NCI-H446 treated with DMSO at 0.1 percent for 48 hours (cell line): Measurements from ENCODE around the gene NOSTRIN.

ENCODE experiments used
- DNase-seq: peaks from one replicate; lab custom pipeline; 2025; lab: John Stamatoyannopoulos, UW

Gene NOSTRIN

GRCh38 chr2:168889635-168890005 is 87.2 kb downstream of the NOSTRIN start:
- no peak for DNase-seq

DNA sequence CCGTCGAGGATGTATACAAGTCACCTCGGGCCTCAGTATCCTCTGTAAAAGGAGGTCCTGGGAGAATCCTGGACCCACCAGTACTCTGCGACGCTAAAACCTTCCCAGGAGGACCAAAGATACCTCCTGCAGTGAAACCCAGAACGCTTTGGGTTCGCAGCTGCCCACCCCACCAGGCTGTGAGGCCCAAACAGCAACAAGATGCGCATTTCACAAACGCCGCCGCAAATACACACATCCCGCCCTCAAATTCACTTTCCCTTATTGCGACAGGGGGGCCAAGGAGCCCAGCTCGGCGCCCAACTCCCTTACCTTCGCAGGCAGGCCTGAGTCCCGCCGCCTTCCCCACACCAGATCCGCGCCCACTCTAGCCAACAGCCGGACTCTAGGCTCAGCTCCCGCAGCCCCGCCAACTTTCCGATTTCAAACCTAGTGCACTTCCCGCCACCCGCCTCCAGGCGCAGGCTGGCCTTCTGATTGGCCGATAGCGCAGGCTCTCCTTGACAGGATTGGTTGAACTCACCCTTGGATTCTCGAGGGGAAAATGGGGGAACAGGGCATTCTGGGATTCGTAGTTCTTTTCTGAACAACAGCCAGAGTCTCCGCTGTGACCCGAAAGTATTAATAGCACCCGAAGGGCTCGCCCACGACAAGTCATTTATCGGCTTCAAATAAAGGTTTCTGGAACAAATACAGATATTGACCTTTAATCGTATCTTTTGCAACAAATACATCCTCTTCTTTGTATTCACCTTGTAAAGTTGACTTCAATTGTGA is 87.8 kb downstream of the NOSTRIN start, which contains the start of gene SPC25:
SPC25 (minus strand) TSS at position 425 of the 777 bp plus-strand sequence. CDS start 911 bp downstream, outside the sequence.
- peak; percentile 93 for DNase-seq

DNA sequence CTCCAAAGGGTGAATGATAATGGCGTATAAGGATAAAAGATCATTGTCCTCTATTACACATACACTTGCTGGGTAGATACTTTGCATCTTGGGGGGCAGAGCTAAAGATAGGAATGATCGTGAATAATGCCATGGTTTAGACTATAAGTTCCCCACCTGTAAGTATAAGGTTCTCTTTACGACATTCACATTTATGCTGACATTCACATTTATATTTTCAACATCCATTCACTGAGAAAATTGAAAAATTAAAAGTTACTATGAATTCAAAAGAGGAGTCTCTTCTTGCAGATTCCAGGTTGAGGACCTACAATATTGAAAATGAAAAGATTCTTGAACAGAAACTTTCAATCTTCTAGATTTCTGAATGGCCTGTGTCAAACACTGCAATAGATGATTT is 89.9 kb downstream of the NOSTRIN start:
- no peak for DNase-seq

GRCh38 chr2:168894101-168894500 is 91.7 kb downstream of the NOSTRIN start:
- DNase-seq, result no peak

- DNase-seq, result peak; percentile 21
These were observed 92.3 kb downstream of the NOSTRIN start for GRCh38 chr2:168894720-168895119.

DNA sequence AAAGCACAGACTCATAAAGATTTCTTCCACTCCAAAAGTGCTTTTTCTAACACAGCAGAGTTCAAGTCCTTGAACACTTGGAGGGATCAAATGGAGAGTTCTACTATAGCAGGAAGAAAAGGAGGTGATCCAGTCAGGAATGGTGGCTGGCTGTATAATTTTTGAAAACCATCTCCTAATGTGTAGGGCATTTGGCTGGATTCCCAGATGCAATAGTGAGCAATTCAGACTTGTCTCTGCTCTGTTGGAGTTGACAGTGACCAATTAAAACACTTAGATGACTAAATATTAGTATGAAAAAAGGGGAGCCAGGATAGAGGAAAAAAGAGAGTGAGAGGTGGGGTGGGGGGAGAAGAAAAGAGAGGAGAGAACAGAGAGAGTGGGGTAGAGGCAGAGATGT is 93.3 kb downstream of the NOSTRIN start:
- peak; percentile 71 for DNase-seq

DNA sequence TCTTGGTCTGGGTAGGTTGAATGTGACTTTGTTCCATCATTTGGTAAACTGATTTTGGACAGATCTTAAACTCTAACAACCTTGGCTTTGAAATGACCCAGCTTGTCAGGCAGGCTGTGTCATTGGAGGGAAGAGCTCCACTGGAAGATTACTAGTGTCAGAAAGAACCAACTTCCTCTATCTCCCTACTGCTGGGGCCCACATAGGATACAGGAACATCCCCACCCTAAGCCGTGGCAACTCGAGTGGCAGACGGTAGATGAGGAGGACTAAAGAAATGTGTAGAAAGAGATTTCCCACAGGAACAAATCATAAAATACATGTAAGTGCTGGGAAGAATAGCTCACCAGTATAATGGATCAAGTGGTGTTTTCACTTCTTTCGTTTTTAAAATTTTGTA is 94.3 kb downstream of the NOSTRIN start:
- DNase-seq, result no peak

GRCh38 chr2:168897449-168897848 is 95.0 kb downstream of the NOSTRIN start:
- DNase-seq, result no peak

GRCh38 chr2:168901003-168901402 is 98.6 kb downstream of the NOSTRIN start, which contains the start of gene G6PC2:
G6PC2 (plus strand) TSS chr2:168901291; CDS start chr2:168901332, 41 bp downstream.
- DNase-seq, result peak; percentile 47

DNA sequence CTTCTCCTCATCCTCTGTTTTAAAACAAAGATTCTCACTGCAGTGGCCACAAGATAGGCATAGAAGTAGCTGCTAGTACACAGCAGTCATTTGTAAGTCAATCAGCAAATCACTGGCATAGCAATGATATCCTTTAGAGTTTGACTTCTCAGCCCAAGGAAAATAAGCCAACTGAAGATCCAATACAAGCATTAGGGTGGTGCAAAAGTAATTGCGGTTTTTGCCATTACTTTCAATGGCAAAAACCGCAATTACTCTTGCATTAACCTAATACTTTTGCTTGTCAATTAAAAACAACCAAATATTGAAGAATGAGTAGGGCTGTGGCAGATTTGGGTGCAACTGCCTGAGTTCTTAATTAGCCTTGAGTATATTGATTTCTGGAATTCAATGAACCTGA is 101.5 kb downstream of the NOSTRIN start:
- no peak for DNase-seq

- no peak for DNase-seq
These were observed 101.9 kb downstream of the NOSTRIN start for GRCh38 chr2:168904358-168904757.

GRCh38 chr2:168907940-168908662 is 105.7 kb downstream of the NOSTRIN start:
- DNase-seq, result no peak

DNA sequence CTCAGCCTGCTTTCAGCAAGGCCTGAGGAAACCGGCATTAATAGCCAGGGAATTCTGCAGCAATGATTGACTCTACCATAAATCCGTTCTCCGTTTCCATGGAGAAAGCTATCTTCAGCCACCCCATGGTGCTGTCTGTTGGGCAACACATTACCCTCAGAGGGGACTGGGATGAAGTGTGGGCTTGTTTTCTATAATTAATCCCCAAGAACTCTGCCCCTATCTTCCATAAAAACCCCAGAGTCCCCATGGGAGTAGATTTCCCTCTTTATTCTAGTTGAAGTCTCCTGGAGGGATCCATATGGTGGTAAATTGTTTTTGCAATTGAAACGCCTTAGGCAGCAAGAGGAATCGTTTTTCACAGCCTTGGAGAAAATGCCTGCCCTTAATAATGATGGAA is 107.9 kb downstream of the NOSTRIN start:
- DNase-seq, result peak; percentile 48

GRCh38 chr2:168912466-168912865 is 110.0 kb downstream of the NOSTRIN start:
- DNase-seq, result peak; percentile 89

- DNase-seq, result peak; percentile 92
These were observed 110.5 kb downstream of the NOSTRIN start for GRCh38 chr2:168912901-168913369.

- DNase-seq, result no peak
These were observed 111.1 kb downstream of the NOSTRIN start for GRCh38 chr2:168913495-168913894.
